Pericardium fibroblast (primary cell): ENCODE results near the gene BICD2. TPM values are rescaled to one million over a fixed set of nuclear protein-coding genes. Genes with fewer than 3 reads are reported as not detected.

ENCODE experiments used
- total RNA-seq: library from RNA; depleted of rRNA; stranded (reverse); fragments of >200 nt; gene quantifications from 2 replicates; pipeline ENCODE4 v1.2.3, GENCODE V29; 2015

BICD2 gene
- total RNA-seq: 24.3 and 28.2 TPM in 2 replicates

GRCh38 chr9:92764381-92764987 is at the start of gene BICD2:
BICD2 (minus strand) TSS chr9:92764833; CDS start chr9:92764744, 89 bp downstream.

GRCh38 chr9:92669890-92670708 is 94.5 kb downstream of the BICD2 start, which contains the start of gene IPPK:
IPPK (minus strand) TSS chr9:92670131; CDS start chr9:92669988, 143 bp downstream.

Other genes starting within 250 kb of the BICD2 start
- gene ECM2, start 228.8 kb downstream of the BICD2 start, total RNA-seq: 11.4 and 20.9 TPM in 2 replicates
- 3.3 and 6.2 TPM in 2 replicates for gene IPPK, start 94.7 kb downstream of the BICD2 start, total RNA-seq
- 3.3 and 4.8 TPM in 2 replicates for gene ZNF484, start 113.2 kb upstream of the BICD2 start, total RNA-seq
- not detected in 2 replicates for gene FGD3, start 182.7 kb upstream of the BICD2 start, total RNA-seq